ENCODE data around the gene NFX1. TPM values are rescaled to one million over a fixed set of nuclear protein-coding genes. Genes with fewer than 3 reads are reported as not detected.
A peak's percentile ranks its signal among the peaks of the same experiment; 100 is the strongest.
"Not testable (repeated sequence)": the region's sequence is repeated elsewhere in the genome, so short reads cannot be mapped to it uniquely, and the experiment has no call there.

The NFX1 gene
- total RNA-seq, 1 experiment from 2014 or later: 32.6 TPM

DNA sequence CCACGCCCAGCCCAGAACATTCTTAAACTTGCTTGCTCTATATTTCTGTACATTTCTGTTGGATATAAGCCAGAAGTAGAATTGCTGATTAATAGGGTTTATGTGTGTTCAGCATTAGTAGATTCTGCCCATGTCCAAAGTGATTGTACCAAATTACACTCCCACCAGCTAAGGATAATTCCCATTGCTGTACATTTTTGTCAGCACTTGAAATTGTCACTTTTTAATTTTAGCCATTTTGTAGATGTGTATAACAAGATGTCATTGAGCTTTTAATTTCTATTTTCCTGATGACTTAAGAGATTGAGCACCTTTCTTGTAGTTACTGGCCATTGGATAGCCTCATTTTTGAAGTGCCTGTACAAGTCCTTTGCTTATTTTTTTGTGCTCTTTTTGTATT lies 65.6 kb downstream of the NFX1 start:
- Mint-ChIP-seq H3K4me1 (ENCODE audit: low read depth, unreplicated experiment) (no peaks in the 10 kb centered on the region), H3K4me3 (ENCODE audit: unreplicated experiment) (no peak overlapping the region), H3K27me3 (ENCODE audit: insufficient read depth, unreplicated experiment) (no peaks in the 10 kb centered on the region), H3K27ac (ENCODE audit: unreplicated experiment) (no peak overlapping the region), H3K9me3 (ENCODE audit: unreplicated experiment) (no peaks in the 10 kb centered on the region), H3K36me3 (ENCODE audit: insufficient read depth, unreplicated experiment) (peaks cover 5% of the 10 kb centered on the region)
- H3K4me3 ChIP-seq (ENCODE audit: low read depth, low read length): no peak overlapping the region
- H3K9me3 ChIP-seq: no peaks in the 10 kb centered on the region
- no TSS peak for BruUV-seq (replicated peaks)
- H3K36me3 ChIP-seq (ENCODE audit: control insufficient read depth, insufficient read depth, low read length): peaks cover 1% of the 10 kb centered on the region; the same call in 1 of the 2 replicates
- CTCF ChIA-PET: no interaction called here
- no peaks in the 10 kb centered on the region for H3K4me1 ChIP-seq
- DNase-seq: no peak
- no peaks in the 10 kb centered on the region for H3K27me3 ChIP-seq (replicated peaks; ENCODE audit: control insufficient read depth, insufficient read depth, low read length)
- intact Hi-C loops (cut with micrococcal nuclease; ENCODE audit: unreplicated experiment): no loop called here
- POLR2A ChIA-PET: no interaction called here
- TF ChIP-seq, protein P1, sequence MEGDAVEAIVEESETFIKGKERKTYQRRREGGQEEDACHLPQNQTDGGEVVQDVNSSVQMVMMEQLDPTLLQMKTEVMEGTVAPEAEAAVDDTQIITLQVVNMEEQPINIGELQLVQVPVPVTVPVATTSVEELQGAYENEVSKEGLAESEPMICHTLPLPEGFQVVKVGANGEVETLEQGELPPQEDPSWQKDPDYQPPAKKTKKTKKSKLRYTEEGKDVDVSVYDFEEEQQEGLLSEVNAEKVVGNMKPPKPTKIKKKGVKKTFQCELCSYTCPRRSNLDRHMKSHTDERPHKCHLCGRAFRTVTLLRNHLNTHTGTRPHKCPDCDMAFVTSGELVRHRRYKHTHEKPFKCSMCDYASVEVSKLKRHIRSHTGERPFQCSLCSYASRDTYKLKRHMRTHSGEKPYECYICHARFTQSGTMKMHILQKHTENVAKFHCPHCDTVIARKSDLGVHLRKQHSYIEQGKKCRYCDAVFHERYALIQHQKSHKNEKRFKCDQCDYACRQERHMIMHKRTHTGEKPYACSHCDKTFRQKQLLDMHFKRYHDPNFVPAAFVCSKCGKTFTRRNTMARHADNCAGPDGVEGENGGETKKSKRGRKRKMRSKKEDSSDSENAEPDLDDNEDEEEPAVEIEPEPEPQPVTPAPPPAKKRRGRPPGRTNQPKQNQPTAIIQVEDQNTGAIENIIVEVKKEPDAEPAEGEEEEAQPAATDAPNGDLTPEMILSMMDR (IDR thresholded peaks at IDR 0.05; ENCODE audit: insufficient read depth in 1 of 2, low read depth in 1 of 2, low read length in 1 of 2, severe bottlenecking in 1 of 2, unreplicated experiment in 1 of 2): no peak

DNA sequence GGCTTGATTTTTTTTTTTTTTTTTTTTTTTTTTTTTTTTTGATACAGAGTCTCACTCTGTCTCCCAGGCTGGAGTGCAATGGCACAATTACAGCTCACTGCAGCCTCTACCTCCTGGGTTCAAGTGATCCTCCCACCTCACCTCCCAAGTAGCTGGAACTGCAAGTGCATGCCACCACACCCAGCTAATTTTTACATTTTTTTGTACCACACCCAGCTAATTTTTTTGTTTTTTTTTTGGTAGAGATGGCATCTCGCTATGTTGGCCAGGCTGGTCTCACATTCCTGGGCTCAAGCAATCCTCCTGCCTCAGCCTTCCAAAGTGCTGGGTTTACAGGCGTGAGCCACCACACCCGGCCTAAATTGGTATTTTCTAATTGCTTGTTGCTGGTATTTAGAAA lies 68.3 kb downstream of the NFX1 start:
- intact Hi-C loops (cut with micrococcal nuclease; ENCODE audit: unreplicated experiment); H3K9me3 ChIP-seq; H3K36me3 Mint-ChIP-seq (ENCODE audit: insufficient read depth, unreplicated experiment); DNase-seq; H3K4me3 ChIP-seq (ENCODE audit: low read depth, low read length); H3K36me3 ChIP-seq (ENCODE audit: control insufficient read depth, insufficient read depth, low read length); H3K4me1 Mint-ChIP-seq (ENCODE audit: low read depth, unreplicated experiment); CTCF ChIA-PET; H3K4me3 Mint-ChIP-seq (ENCODE audit: unreplicated experiment); H3K9me3 Mint-ChIP-seq (ENCODE audit: unreplicated experiment); H3K27me3 Mint-ChIP-seq (ENCODE audit: insufficient read depth, unreplicated experiment); H3K27ac Mint-ChIP-seq (ENCODE audit: unreplicated experiment); H3K4me1 ChIP-seq; BruUV-seq (replicated peaks); H3K27me3 ChIP-seq (replicated peaks; ENCODE audit: control insufficient read depth, insufficient read depth, low read length): not testable (repeated sequence)
- POLR2A ChIA-PET: interaction anchor here (0.6 kb wide), 1 partner anchor 30 kb away, joined by 3 read pairs; no protein-coding TSS in a partner anchor

DNA sequence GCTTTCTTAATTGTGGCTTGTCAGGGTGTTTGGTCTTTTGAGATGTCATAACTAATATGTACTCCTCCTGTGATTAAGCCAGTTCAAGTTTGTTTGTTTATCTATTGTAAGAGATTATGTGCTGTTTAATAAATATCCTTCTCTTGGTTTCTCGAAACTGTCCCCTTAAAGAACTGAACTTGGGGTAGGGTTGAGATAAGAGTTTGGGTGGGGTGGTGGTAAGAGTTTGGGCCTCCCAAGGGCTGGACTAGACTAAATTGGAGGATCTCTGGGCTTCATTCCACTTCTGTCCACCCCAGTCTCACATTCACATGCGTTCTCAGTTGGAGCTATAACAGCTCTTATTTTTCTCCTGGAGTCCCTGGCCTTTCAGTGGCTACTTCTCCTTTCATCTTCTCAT lies 73.8 kb downstream of the NFX1 start:
- DNase-seq: no peak

DNA sequence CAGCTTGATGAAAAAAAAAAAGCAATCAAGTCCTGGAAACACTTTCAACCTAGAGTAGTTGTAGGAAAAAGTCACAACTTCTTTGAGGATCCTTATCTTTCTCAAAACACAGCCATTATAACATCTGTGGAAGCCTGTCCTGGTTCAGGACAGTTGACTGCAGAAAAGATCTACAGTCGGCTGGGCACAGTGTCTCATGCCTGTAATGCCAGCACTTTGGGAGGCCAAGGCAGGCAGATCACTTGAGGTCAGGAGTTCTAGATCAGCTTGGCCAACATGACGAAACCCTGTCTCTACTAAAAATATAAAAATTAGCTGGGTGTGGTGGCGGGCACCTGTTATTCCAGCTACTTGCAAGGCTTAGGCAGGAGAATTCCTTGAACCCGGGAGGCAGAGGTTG lies 74.5 kb downstream of the NFX1 start:
- H3K36me3 ChIP-seq (ENCODE audit: control insufficient read depth, insufficient read depth, low read length); H3K4me1 ChIP-seq; H3K9me3 Mint-ChIP-seq (ENCODE audit: unreplicated experiment); DNase-seq; H3K9me3 ChIP-seq; H3K27me3 ChIP-seq (replicated peaks; ENCODE audit: control insufficient read depth, insufficient read depth, low read length); H3K4me3 Mint-ChIP-seq (ENCODE audit: unreplicated experiment); H3K4me1 Mint-ChIP-seq (ENCODE audit: low read depth, unreplicated experiment); intact Hi-C loops (cut with micrococcal nuclease; ENCODE audit: unreplicated experiment); BruUV-seq (replicated peaks); H3K27me3 Mint-ChIP-seq (ENCODE audit: insufficient read depth, unreplicated experiment); H3K4me3 ChIP-seq (ENCODE audit: low read depth, low read length); POLR2A ChIA-PET: not testable (repeated sequence)
- Mint-ChIP-seq H3K36me3 (ENCODE audit: insufficient read depth, unreplicated experiment) (peaks cover 20% of the 10 kb centered on the region), H3K27ac (ENCODE audit: unreplicated experiment) (peak overlapping the region; percentile 48)
- CTCF ChIA-PET: interaction anchor here (0.8 kb wide), 1 partner anchor 10 kb away, joined by 3 read pairs; no protein-coding TSS in a partner anchor

More for the DNA sequence above, 73.8 kb downstream of the NFX1 start:
- CTCF ChIA-PET: no interaction called here
- intact Hi-C loops (cut with micrococcal nuclease; ENCODE audit: unreplicated experiment): no loop called here
- no peak overlapping the region for H3K4me3 Mint-ChIP-seq (ENCODE audit: unreplicated experiment)
- no peaks in the 10 kb centered on the region for H3K27me3 Mint-ChIP-seq (ENCODE audit: insufficient read depth, unreplicated experiment)
- no peaks in the 10 kb centered on the region for H3K4me1 ChIP-seq
- H3K4me1 Mint-ChIP-seq (ENCODE audit: low read depth, unreplicated experiment): no peaks in the 10 kb centered on the region
- H3K27me3 ChIP-seq (replicated peaks; ENCODE audit: control insufficient read depth, insufficient read depth, low read length): no peaks in the 10 kb centered on the region
- H3K9me3 Mint-ChIP-seq (ENCODE audit: unreplicated experiment): no peaks in the 10 kb centered on the region
- peaks cover 23% of the 10 kb centered on the region for H3K36me3 Mint-ChIP-seq (ENCODE audit: insufficient read depth, unreplicated experiment)
- H3K27ac Mint-ChIP-seq (ENCODE audit: unreplicated experiment): no peak overlapping the region
- H3K9me3 ChIP-seq: no peaks in the 10 kb centered on the region
- no TSS peak for BruUV-seq (replicated peaks)
- POLR2A ChIA-PET: no interaction called here
- peaks cover 2% of the 10 kb centered on the region; the same call in 1 of the 2 replicates for H3K36me3 ChIP-seq (ENCODE audit: control insufficient read depth, insufficient read depth, low read length)
- no peak overlapping the region for H3K4me3 ChIP-seq (ENCODE audit: low read depth, low read length)
- TF ChIP-seq, protein P1 (IDR thresholded peaks at IDR 0.05; ENCODE audit: insufficient read depth in 1 of 2, low read depth in 1 of 2, low read length in 1 of 2, severe bottlenecking in 1 of 2, unreplicated experiment in 1 of 2): no peak
